Mucosa of rectum (tissue), 2 donors: ENCODE data around the gene DNM1L.

Experiments
- H3K27ac ChIP-seq, 2 donors: one replicate each; pipeline ENCODE4 v1.7.0; 2013; ENCODE audit warnings: inconsistent platforms in 2 of 2, low read depth in 2 of 2, low read length in 2 of 2
- H3K27me3 ChIP-seq, 2 donors: one replicate each; pipeline ENCODE4 v1.7.0; 2013; ENCODE audit warnings: low read length in 2 of 2; ENCODE audit not compliant: control insufficient read depth in 2 of 2, insufficient read depth in 2 of 2
- H3K36me3 ChIP-seq, 2 donors: one replicate each; pipeline ENCODE4 v1.7.0; 2013; ENCODE audit warnings: low read length in 2 of 2; ENCODE audit not compliant: control insufficient read depth in 2 of 2, insufficient read depth in 2 of 2
- H3K4me1 ChIP-seq, 2 donors: one replicate each; pipeline ENCODE4 v1.7.0; 2013; ENCODE audit warnings: low read length in 2 of 2, mild to moderate bottlenecking in 1 of 2; ENCODE audit not compliant: control insufficient read depth in 2 of 2, insufficient read depth in 2 of 2
- H3K4me3 ChIP-seq, 2 donors: one replicate each; pipeline ENCODE4 v1.7.0; 2013; ENCODE audit warnings: low read length in 2 of 2
- H3K9ac ChIP-seq, 2 donors: one replicate each; pipeline ENCODE4 v1.7.0; 2013; ENCODE audit warnings: low read length in 2 of 2, low read depth in 1 of 2, mild to moderate bottlenecking in 1 of 2
- H3K9me3 ChIP-seq, 2 donors: one replicate each; pipeline ENCODE4 v1.7.0; 2013; ENCODE audit warnings: low read length in 2 of 2; ENCODE audit not compliant: control insufficient read depth in 2 of 2
- donor health status: healthy.
- donor health status: Normal muscosa, but diverticular disease.

DNM1L gene

DNA sequence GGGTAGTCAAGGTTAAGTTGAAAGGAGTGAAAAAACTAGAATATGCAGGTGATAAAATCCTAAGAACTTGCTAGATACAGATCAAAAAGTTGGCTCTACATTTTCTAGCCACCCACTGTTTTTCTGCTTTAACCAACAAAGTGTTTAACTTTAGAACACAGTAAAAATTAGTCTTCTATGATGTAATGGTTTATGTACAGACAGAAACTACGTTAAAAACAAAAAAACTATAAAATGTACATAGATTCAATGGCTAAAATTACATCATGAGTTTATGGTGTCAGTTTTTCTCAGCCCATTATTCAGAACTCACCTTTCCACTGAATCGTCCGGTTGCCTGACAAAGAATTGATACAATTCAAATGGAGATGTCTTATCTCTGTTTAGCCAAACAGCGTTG lies 74.5 kb downstream of the DNM1L start:
- Histone ChIP-seq H3K27ac (no peak overlapping the region), H3K27me3 (no peaks in the 10 kb centered on the region), H3K36me3 (peaks cover 28 to 37% of the 10 kb centered on the region in 2 donors), H3K9me3 (no peaks in the 10 kb centered on the region), H3K4me1 (peaks cover 4 to 15% of the 10 kb centered on the region in 2 donors), H3K4me3 (peak overlapping the region; percentile 31 to 99), H3K9ac (no peak overlapping the region)

- H3K4me3 ChIP-seq: peak overlapping the region; percentile 31 to 99
- no peak overlapping the region for H3K9ac ChIP-seq
- peaks cover 25 to 32% of the 10 kb centered on the region in 2 donors for H3K36me3 ChIP-seq
- no peaks in the 10 kb centered on the region for H3K9me3 ChIP-seq
- no peak overlapping the region for H3K27ac ChIP-seq
- H3K4me1 ChIP-seq: peaks cover 4 to 15% of the 10 kb centered on the region in 2 donors
- H3K27me3 ChIP-seq: no peaks in the 10 kb centered on the region
Measured at GRCh38 chr12:32754111-32754510, 75.0 kb downstream of the DNM1L start.

- Histone ChIP-seq H3K27ac (peak overlapping the region; percentile 88 to 96), H3K4me3 (peak overlapping the region; percentile 86 to 99)
Measured at GRCh38 chr12:32755051-32755653, 76.1 kb downstream of the DNM1L start.

DNA sequence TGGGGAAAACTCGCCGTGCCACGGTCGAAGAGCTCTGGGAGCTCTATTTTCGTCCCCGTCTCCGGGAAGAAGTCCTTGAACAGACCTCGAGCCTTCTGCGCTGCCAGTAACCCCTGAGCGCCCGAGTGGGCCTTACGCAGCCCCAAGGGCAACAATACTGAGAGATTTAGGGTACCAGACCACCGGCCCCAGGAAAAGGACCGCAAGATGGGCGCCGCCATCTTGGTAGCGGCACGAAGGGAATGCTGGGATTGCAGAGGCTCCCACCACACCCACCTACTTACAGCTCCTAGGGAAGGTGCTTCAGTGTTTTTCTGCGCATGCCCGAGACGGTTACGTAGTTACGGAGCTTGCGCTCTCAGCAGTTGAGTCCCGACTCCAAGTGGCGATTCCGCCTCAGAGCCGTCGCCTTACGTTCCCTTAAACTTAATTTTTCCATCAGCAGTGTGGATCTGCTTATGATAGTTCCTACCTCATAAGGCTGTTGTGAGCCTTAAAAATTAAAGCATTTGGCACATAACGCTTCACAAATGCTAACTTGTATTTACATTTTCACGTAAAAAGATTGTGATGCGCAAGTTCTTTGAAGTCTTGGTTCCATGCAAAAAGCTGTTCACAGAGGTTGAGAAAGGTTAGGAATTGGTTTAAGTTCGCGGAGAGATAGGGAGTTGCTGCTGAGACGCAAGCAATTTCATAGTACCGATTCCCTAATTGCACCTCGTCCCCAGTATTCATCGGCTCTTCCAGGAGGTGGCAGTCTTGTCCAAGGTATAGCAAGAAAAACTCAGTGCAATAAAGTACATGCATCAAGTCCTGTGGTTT lies 76.8 kb downstream of the DNM1L start, which contains the start of gene YARS2:
TSS of gene YARS2 (minus strand) at position 244 of the 822 bp plus-strand sequence. CDS start at position 221, 23 bp downstream.
- Histone ChIP-seq H3K9ac (peak within 1 kb of the TSS; percentile 70 to 96), H3K27me3 (no peaks in the 10 kb centered on the region), H3K9me3 (no peaks in the 10 kb centered on the region), H3K27ac (peak within 1 kb of the TSS; percentile 88 to 96), H3K4me1 (peaks cover 4 to 15% of the 10 kb centered on the region in 2 donors), H3K4me3 (peak within 1 kb of the TSS; percentile 86 to 99), H3K36me3 (peaks cover 9 to 17% of the 10 kb centered on the region in 2 donors)

More at GRCh38 chr12:32755051-32755653, 76.1 kb downstream of the DNM1L start:
- Histone ChIP-seq H3K9me3 (no peaks in the 10 kb centered on the region), H3K36me3 (peaks cover 15 to 24% of the 10 kb centered on the region in 2 donors), H3K9ac (peak overlapping the region; percentile 70 to 96), H3K4me1 (peaks cover 4 to 15% of the 10 kb centered on the region in 2 donors), H3K27me3 (no peaks in the 10 kb centered on the region)

DNA sequence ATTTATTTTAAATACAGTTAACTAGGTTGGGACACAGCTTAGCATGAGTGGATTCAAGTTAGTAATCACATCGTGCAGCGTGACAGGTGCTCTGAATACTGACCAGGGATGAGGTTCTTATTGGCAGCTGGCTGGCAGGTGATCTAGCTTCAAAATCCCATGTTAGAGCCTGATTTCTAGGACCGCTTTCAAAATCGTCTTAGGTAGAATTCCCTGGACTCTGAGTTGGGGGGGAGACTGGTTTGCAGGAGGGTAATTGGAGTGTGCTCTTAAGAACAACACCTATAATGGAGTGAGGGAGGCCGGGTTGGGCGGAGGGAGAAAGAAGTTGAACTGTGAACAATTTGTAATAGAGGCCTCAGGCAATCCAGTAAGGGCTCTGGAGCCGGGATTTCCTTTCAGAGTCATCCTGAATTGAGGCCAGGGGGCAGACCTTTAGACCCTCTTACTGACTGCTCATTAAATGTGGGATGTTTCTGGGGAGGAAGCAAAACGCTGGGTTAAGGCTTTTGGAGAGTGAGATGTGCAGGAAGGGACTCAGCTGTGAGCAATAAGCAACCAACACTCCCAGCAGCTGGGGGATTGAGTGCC lies 77.5 kb downstream of the DNM1L start:
- Histone ChIP-seq H3K4me3 (peak overlapping the region; percentile 86 to 99), H3K27me3 (no peaks in the 10 kb centered on the region), H3K36me3 (peaks cover 4 to 11% of the 10 kb centered on the region in 2 donors), H3K9ac (peak overlapping the region in 1 of 2 donors; percentile 96), H3K27ac (peak overlapping the region in 1 of 2 donors; percentile 96), H3K4me1 (peaks cover 4 to 15% of the 10 kb centered on the region in 2 donors), H3K9me3 (no peaks in the 10 kb centered on the region)

GRCh38 chr12:32757157-32757556 lies 78.1 kb downstream of the DNM1L start:
- Histone ChIP-seq H3K27ac (no peak overlapping the region), H3K9me3 (no peaks in the 10 kb centered on the region), H3K9ac (no peak overlapping the region), H3K36me3 (peaks cover 0 to 6% of the 10 kb centered on the region in 2 donors), H3K4me1 (peaks cover 4 to 15% of the 10 kb centered on the region in 2 donors), H3K27me3 (no peaks in the 10 kb centered on the region), H3K4me3 (no peak overlapping the region)

DNA sequence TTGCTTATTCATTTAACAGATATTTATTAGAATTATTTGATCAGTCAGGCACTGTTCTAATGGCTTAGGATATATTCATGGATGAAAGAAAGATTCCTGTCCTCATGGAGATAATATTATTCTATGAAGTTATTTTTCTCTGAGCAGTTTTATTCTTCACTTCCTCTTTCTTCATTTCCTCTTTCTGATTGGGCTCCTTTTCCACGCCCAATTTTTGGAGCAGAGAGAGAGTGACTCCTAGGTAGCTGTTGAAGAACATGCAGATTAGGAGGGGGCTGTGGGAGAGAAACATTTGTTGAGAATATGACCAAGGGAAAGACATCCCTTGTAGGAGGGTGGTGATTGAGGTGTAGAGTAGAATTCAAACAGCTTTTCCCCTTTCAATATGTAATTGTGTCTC lies 82.6 kb downstream of the DNM1L start:
- H3K9me3 ChIP-seq: no peaks in the 10 kb centered on the region
- H3K9ac ChIP-seq: no peak overlapping the region
- no peaks in the 10 kb centered on the region for H3K36me3 ChIP-seq
- H3K4me3 ChIP-seq: no peak overlapping the region
- no peak overlapping the region for H3K27ac ChIP-seq
- no peaks in the 10 kb centered on the region for H3K4me1 ChIP-seq
- no peaks in the 10 kb centered on the region for H3K27me3 ChIP-seq

DNA sequence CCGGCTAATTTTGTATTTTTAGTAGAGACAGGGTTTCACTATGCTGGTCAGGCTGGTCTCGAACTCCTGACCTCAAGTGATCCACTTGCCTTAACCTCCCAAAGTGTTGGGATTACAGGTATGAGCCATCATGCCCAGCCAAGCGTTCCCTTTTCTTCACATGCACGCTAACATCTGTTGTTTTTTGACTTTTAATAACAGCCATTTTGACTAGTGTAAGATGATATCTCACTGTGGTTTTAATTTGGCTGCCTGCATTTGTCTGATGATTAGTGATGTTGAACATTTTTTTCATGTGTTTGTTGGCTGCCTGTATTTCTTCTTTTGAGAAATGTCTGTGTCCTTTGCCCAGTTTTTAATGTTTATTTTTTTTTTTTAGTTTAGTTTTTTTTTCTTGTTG lies 86.8 kb downstream of the DNM1L start:
- Histone ChIP-seq H3K4me1 (peaks cover 0 to 14% of the 10 kb centered on the region in 2 donors), H3K36me3 (no peaks in the 10 kb centered on the region), H3K4me3 (no peak overlapping the region)

GRCh38 chr12:32768518-32768917 lies 89.4 kb downstream of the DNM1L start:
- H3K9ac ChIP-seq: no peak overlapping the region
- H3K9me3 ChIP-seq: no peaks in the 10 kb centered on the region
- no peaks in the 10 kb centered on the region for H3K27me3 ChIP-seq
- no peaks in the 10 kb centered on the region for H3K36me3 ChIP-seq
- H3K27ac ChIP-seq: no peak overlapping the region
- no peak overlapping the region for H3K4me3 ChIP-seq
- H3K4me1 ChIP-seq: peaks cover 12 to 30% of the 10 kb centered on the region in 2 donors

More for the DNA sequence above, 86.8 kb downstream of the DNM1L start:
- Histone ChIP-seq H3K9me3 (no peaks in the 10 kb centered on the region), H3K27me3 (no peaks in the 10 kb centered on the region), H3K27ac (no peak overlapping the region), H3K9ac (no peak overlapping the region)

DNA sequence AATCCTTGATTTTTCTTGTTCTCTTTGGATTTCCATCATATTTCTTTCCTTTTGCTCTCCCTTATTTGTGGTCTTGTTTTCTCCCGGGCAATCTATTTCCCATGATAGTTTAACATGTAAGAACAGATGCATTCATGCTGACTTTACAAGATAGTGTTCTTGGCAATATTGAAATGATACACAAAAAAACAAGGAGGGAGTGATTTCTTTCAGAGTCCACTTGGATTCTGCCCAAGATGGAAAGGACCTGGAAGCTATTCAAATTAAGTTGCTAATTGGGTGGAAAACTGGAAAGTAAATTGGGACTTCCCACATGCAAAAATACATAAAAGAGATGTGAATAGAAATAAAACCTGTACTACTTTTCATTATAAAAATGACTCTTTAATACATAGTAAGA lies 91.0 kb downstream of the DNM1L start:
- Histone ChIP-seq H3K4me1 (peaks cover 12 to 33% of the 10 kb centered on the region in 2 donors), H3K27me3 (no peaks in the 10 kb centered on the region), H3K4me3 (no peak overlapping the region), H3K9ac (no peak overlapping the region), H3K36me3 (no peaks in the 10 kb centered on the region), H3K27ac (no peak overlapping the region), H3K9me3 (no peaks in the 10 kb centered on the region)
